ENCODE measurements around the gene ZNF385C.

DNA sequence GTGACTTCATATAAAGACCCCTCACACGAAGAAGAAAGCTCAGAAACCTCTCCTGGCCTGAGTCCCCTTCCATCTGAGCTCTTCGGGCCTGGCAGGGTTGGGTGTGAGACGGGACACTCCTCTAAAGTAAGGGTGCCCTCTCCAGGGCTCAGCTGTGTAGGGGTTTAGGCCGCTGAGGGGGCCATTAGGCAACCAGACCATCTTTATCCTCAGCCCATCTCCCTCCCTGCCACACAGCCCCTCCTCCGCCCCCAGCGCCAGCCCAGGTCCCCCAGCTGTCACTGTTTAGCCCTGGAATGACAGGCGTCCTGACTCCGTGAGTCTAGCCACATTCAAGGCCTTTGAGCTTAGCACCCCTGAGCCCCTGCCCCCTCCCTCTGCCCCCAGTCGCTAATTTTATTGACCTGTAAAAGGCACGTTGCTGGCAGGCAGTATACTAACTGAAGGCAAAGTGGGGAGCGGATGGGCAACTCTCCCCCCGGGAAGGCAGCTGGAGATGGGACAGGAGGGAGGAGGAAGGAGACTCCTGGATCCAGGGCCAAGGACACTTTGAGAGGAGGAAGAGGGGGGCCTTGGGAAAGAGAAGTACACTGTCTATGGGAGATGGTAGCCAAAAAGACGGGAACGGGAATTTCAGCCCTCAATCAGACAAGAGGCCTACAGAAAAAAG lies 592 bp upstream of the ZNF385C start:
- TF ChIP-seq, protein P1, sequence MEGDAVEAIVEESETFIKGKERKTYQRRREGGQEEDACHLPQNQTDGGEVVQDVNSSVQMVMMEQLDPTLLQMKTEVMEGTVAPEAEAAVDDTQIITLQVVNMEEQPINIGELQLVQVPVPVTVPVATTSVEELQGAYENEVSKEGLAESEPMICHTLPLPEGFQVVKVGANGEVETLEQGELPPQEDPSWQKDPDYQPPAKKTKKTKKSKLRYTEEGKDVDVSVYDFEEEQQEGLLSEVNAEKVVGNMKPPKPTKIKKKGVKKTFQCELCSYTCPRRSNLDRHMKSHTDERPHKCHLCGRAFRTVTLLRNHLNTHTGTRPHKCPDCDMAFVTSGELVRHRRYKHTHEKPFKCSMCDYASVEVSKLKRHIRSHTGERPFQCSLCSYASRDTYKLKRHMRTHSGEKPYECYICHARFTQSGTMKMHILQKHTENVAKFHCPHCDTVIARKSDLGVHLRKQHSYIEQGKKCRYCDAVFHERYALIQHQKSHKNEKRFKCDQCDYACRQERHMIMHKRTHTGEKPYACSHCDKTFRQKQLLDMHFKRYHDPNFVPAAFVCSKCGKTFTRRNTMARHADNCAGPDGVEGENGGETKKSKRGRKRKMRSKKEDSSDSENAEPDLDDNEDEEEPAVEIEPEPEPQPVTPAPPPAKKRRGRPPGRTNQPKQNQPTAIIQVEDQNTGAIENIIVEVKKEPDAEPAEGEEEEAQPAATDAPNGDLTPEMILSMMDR (IDR thresholded peaks at IDR 0.05): no peak
- no peak for TF ChIP-seq POLR2A (IDR thresholded peaks at IDR 0.05)
